Activated T-cell treated with anti-CD3 and anti-CD28 coated beads, Interleukin-2, amount 50 U/mL, for 72 hours (primary cell): ENCODE results near the gene CEP76. TPM values are rescaled to one million over a fixed set of nuclear protein-coding genes. Genes with fewer than 3 reads are reported as not detected.
A peak's percentile ranks its signal among the peaks of the same experiment; 100 is the strongest.
"Not testable (repeated sequence)": the region's sequence is repeated elsewhere in the genome, so short reads cannot be mapped to it uniquely, and the experiment has no call there.

Source experiments
- ATAC-seq, 2 donors: fragments of 150-1000 bp; cut with Tn5 transposase; replicated peaks in 1 of 2; 2 replicates each; pipeline ENCODE4 v1.10.0; 2021; ENCODE audit warnings: moderate library complexity in 2 of 2, mild to moderate bottlenecking in 1 of 2
- DNase-seq, 2 donors: peaks; one replicate each; pipeline ENCODE4 v3.0.0; 2021 to 2022; ENCODE audit warnings: mixed read lengths in 1 of 2
- H3K27ac Mint-ChIP-seq: one replicate; pipeline ENCODE4 v1.8.0; 2022; ENCODE audit warnings: mild to moderate bottlenecking, moderate library complexity, mixed read lengths
- H3K27me3 Mint-ChIP-seq: one replicate; pipeline ENCODE4 v1.8.0; 2022; ENCODE audit warnings: low read depth, mixed read lengths
- H3K36me3 Mint-ChIP-seq, 2 donors: one replicate each; pipeline ENCODE4 v1.8.0; 2022; ENCODE audit warnings: mixed read lengths in 2 of 2, mild to moderate bottlenecking in 1 of 2; ENCODE audit not compliant: insufficient read depth in 2 of 2
- H3K4me1 Mint-ChIP-seq: one replicate; pipeline ENCODE4 v1.8.0; 2022; ENCODE audit warnings: low read depth, mixed read lengths
- H3K4me3 Mint-ChIP-seq, 2 donors: one replicate each; pipeline ENCODE4 v1.8.0; 2022; ENCODE audit warnings: mild to moderate bottlenecking in 2 of 2, mixed read lengths in 2 of 2, moderate library complexity in 2 of 2
- H3K9me3 Mint-ChIP-seq, 2 donors: one replicate each; pipeline ENCODE4 v1.8.0; 2022; ENCODE audit warnings: mixed read lengths in 2 of 2
- total RNA-seq, 2 donors: library from RNA; stranded (reverse); gene quantifications; one replicate each; pipeline ENCODE4 v1.2.3, GENCODE V29; 2022

CEP76 gene
- total RNA-seq, 2 donors from 2014 or later: 15.5 to 16.0 TPM

DNA sequence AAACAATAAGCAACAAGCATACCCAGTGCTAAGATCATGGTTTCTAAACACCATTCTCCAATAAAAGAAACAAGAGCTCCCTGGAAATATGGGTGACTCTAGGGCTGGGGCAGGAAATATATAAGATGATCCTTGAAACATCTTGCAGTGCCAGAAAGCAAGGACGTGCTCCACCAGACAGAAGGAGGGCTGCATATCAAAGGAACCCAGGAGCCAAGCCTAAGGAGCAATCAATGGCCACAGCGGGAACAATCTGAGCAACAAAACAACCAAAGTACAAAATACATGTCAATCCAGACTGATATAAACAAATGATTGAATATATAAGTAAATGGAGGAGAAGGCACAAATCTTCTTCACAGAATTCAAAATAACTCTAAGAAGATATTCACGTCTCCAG lies 54.8 kb downstream of the CEP76 start:
- H3K4me1 Mint-ChIP-seq: peaks cover 7% of the 10 kb centered on the region
- DNase-seq: no peak
- no peaks in the 10 kb centered on the region for H3K36me3 Mint-ChIP-seq
- H3K9me3 Mint-ChIP-seq: no peaks in the 10 kb centered on the region
- peaks cover 15% of the 10 kb centered on the region for H3K27me3 Mint-ChIP-seq
- no peak overlapping the region for H3K4me3 Mint-ChIP-seq
- no peak overlapping the region for H3K27ac Mint-ChIP-seq
- no peak for ATAC-seq

DNA sequence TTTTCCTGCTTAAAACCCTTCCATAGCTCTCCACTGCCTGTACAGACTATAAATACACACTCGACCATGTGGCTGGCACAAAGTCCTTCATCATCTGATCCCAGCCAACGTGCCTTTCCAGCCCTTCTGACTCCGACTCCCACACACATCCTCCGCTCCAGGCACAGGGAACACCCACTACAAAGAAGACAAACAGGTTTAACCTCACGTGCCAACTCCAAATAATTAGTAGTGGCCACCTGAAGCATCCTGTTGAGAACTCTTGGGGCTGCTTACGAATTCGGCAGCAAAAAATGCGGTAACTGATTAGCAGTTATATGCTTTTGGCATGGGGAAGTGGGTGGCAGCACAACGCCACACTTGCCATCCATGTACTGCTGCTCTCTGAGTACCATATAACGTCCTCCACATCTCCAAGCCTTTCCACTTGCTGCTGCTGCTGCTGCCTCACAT lies 56.7 kb downstream of the CEP76 start:
- Mint-ChIP-seq H3K36me3 (no peaks in the 10 kb centered on the region), H3K4me3 (no peak overlapping the region), H3K9me3 (no peaks in the 10 kb centered on the region), H3K27me3 (peaks cover 15% of the 10 kb centered on the region), H3K27ac (no peak overlapping the region), H3K4me1 (no peaks in the 10 kb centered on the region)
- no peak for ATAC-seq
- no peak for DNase-seq

DNA sequence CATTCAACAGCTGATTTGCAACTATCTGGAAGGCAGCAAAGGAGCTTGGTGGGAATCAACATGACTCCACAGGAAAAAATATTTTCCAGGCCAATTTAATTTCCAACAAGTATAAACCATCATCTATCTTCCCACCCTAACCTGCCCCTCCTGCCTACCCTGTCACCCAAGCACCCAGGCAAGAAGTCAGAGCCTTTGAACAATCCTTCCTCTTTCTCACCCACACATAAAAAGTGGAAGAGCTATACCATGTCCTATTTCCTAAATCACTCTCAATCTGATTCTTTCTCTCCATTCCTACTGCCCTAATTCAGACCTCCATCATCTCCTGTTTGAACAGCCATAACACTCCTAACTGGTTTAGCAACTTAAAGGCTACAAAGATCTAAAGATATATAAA lies 57.3 kb downstream of the CEP76 start:
- H3K9me3 Mint-ChIP-seq: no peaks in the 10 kb centered on the region
- H3K36me3 Mint-ChIP-seq: no peaks in the 10 kb centered on the region
- H3K4me1 Mint-ChIP-seq: no peaks in the 10 kb centered on the region
- ATAC-seq (no peak), DNase-seq (no peak)
- peaks cover 20% of the 10 kb centered on the region for H3K27me3 Mint-ChIP-seq
- no peak overlapping the region for H3K27ac Mint-ChIP-seq
- H3K4me3 Mint-ChIP-seq: no peak overlapping the region

DNA sequence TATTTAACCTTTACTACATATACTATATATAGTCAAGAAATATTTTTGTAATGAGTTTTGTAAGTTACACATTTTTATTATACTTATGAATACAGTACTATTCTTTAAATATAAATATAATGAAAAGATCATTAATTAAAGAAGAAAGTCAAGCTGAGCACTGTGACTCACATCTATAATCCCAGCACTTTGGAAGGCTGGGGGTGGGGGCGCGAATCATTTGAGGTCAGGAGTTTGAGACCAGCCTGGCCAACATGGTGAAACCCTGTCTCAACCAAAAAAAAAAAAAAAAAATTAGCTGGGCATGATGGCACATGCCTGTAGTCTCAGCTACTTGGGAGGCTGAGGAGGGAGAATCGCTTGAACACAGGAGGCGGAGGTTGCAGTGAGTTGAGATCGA lies 58.8 kb downstream of the CEP76 start:
- not testable (repeated sequence) for DNase-seq, H3K27ac Mint-ChIP-seq, ATAC-seq, H3K9me3 Mint-ChIP-seq, H3K4me3 Mint-ChIP-seq, H3K36me3 Mint-ChIP-seq, H3K4me1 Mint-ChIP-seq
- H3K27me3 Mint-ChIP-seq: peaks cover 20% of the 10 kb centered on the region

DNA sequence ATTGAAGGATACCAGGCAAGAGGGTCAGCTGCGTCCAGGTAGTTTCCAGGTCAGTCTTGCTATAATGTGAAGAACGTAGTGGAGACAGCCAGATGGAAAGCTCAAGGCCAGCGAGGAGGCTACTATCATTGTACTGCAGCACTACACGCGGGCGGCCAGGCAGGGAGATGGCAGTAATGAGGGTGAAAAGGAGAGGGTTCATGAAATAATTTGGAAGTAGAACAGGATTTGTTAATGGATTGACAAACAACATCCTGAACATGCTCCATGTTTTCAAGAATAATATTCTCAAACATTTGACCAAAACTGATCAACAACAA lies 61.7 kb downstream of the CEP76 start:
- H3K4me1 Mint-ChIP-seq: no peaks in the 10 kb centered on the region
- no peak overlapping the region for H3K4me3 Mint-ChIP-seq
- peaks cover 19% of the 10 kb centered on the region for H3K27me3 Mint-ChIP-seq
- ATAC-seq (no peak), DNase-seq (no peak)
- no peaks in the 10 kb centered on the region for H3K9me3 Mint-ChIP-seq
- H3K27ac Mint-ChIP-seq: no peak overlapping the region
- H3K36me3 Mint-ChIP-seq: no peaks in the 10 kb centered on the region

DNA sequence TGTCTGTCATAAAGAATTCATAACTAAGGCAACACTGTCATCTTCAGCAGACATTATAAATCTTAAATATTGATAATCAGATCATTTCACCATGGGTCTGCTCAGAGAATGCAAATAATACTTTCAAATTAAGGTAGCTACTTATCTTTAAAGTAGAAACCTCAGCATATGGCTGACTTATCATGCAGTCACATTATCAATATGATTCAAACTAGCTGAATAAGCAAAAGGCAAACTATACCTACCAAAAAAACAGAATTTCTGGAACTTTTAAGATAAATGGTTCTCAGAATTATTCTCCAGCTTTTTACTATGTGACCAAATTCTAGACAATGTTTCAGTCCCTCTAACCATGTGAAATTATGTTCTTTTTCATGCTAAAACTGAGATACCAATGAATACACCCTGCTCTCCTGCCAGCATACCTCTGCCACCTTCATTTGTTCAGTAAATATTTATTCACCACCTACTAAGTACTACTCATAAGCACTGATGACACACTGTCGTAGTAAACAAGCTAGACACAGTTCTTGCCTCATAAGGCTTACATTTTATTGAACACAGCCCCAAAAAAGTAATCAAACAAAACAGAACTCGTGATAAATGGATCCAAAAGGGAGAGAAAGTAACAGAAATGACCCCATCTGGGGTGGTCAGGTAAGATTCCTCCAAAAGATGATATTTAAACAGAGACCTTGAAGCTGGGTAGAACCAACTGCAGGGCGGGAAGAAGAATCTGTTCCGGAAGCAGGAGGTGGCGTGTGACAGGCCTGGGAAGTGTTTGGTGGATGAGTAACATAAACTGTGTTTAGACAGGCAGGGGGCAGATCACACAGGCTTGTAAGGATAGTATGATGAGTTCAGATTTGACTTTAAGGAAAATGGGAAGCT lies 62.3 kb downstream of the CEP76 start:
- H3K4me3 Mint-ChIP-seq: no peak overlapping the region
- H3K36me3 Mint-ChIP-seq: no peaks in the 10 kb centered on the region
- no peaks in the 10 kb centered on the region for H3K9me3 Mint-ChIP-seq
- no peak overlapping the region for H3K27ac Mint-ChIP-seq
- DNase-seq (no peak), ATAC-seq (peak; percentile 46 to 67)
- H3K4me1 Mint-ChIP-seq: no peaks in the 10 kb centered on the region
- H3K27me3 Mint-ChIP-seq: peaks cover 13% of the 10 kb centered on the region

DNA sequence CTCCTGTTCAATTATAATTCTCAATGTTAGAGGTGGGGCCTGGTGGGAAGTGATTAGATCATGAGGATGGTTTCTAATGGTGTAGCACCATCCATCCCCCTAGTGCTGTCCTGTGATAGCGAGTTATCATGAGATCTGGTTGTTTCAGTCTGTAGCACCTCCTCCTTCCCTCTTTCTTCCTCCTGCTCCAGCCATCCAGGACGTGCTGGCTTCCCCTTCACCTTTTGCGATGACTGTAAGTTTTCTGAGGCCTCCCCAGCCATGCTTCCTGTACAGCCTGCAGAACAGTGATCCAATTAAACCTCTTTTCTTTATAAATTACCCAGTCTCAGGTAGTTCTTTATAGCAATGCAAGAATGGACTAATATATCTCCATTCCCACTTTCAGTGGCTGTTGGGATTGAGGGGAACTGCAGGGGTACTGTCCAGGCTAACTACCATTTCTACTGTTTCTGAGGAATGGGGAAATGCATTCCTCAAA lies 63.8 kb downstream of the CEP76 start:
- no peaks in the 10 kb centered on the region for H3K9me3 Mint-ChIP-seq
- no peak overlapping the region for H3K27ac Mint-ChIP-seq
- no peaks in the 10 kb centered on the region for H3K4me1 Mint-ChIP-seq
- no peak overlapping the region for H3K4me3 Mint-ChIP-seq
- no peak for ATAC-seq
- H3K27me3 Mint-ChIP-seq: peaks cover 6% of the 10 kb centered on the region
- DNase-seq: no peak
- no peaks in the 10 kb centered on the region for H3K36me3 Mint-ChIP-seq

DNA sequence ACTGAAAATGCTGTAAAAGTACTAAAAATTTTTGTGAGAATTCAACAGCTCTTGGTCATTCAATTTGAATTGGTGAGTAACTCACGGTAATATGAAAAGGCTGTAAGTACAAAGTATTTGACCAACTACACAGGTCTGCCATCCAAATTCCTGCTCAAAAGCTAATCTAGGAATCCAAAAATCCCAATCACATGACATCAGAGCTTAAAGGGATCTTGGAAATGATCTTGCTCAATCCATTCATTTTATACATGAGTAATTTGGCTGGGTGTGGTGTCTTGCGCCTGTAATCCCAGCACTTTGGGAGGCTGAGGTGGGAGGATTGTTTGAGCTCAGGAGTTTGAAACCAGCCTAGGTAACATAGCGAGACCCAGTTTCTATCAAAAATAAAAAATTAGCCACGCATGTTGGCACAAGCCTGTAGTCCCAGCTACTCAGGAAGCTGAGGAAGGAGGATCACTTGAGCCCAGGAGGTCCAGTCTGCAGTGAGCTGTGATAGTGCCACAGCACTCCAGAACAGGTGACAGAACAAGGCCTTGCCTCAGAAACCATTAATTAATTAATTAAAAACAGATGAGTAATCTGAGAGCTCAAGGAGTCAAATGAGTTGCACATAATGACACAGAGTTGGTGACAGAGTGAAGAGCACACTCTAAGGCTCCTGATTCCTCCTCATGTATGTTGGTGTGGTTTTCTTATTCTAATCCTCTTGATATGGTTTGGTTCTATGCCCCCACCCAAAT lies 64.5 kb downstream of the CEP76 start:
- Mint-ChIP-seq H3K27me3 (peaks cover 6% of the 10 kb centered on the region), H3K27ac (no peak overlapping the region), H3K36me3 (no peaks in the 10 kb centered on the region), H3K4me1 (no peaks in the 10 kb centered on the region), H3K9me3 (no peaks in the 10 kb centered on the region), H3K4me3 (no peak overlapping the region)
- DNase-seq (no peak), ATAC-seq (no peak)

DNA sequence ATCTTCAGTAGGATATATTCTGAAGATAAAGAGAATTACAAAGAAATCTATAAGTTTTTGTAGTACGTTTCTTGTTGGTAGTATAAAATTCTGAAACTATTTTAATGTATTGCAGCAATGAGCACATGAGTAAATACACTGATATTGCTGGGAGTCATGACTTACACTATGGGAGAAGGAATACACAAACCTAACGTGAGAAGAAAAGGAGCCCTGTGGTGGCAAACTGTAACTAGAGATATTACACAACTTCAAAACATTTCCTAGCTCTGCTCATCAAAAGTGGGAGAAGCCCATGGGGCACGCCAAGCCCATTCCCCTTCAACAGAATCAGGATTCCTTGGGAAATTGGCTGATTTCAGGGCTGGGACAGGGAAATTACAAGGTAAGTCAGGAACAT lies 65.1 kb downstream of the CEP76 start:
- no peaks in the 10 kb centered on the region for H3K4me1 Mint-ChIP-seq
- peaks cover 6% of the 10 kb centered on the region for H3K27me3 Mint-ChIP-seq
- H3K4me3 Mint-ChIP-seq: no peak overlapping the region
- peak overlapping the region; percentile 54 for H3K27ac Mint-ChIP-seq
- H3K36me3 Mint-ChIP-seq: no peaks in the 10 kb centered on the region
- no peaks in the 10 kb centered on the region for H3K9me3 Mint-ChIP-seq
- DNase-seq: no peak
- no peak for ATAC-seq

DNA sequence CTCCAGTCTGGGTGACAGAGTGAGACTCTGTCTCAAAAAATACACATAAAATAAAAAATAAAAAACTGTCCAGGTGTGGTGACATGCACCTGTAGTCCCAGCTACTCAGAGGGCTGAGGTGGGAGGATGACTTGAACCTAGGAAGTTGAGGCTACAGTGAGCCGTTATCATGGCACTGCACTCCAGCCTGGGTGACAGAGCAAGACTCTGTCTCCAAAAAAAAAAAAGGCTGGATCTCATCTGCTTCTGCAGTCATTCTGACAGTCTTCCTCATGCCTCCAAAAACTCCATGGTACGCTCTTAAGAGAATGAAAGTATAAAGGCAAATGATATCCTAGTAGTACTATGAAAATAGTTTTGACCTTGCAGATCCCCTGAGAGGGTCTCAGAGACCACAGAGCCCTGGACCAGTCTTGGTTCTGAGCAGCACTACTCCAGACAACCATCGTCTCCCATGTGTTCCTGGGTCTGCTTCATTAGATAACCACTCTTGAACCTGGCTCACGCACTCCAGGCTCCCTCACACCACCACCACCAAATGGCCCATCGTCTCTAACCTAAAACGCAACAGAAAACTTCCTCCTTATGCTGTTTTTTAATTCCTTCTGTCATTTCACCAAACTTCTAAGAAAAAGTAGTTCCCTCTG lies 70.6 kb downstream of the CEP76 start:
- H3K9me3 Mint-ChIP-seq: peaks cover 0 to 4% of the 10 kb centered on the region in 2 donors
- H3K27ac Mint-ChIP-seq: no peak overlapping the region
- H3K27me3 Mint-ChIP-seq: no peaks in the 10 kb centered on the region
- H3K4me1 Mint-ChIP-seq: peaks cover 6% of the 10 kb centered on the region
- H3K36me3 Mint-ChIP-seq: peaks cover 3 to 4% of the 10 kb centered on the region in 2 donors
- no peak overlapping the region for H3K4me3 Mint-ChIP-seq
- ATAC-seq: no peak
- DNase-seq: no peak

DNA sequence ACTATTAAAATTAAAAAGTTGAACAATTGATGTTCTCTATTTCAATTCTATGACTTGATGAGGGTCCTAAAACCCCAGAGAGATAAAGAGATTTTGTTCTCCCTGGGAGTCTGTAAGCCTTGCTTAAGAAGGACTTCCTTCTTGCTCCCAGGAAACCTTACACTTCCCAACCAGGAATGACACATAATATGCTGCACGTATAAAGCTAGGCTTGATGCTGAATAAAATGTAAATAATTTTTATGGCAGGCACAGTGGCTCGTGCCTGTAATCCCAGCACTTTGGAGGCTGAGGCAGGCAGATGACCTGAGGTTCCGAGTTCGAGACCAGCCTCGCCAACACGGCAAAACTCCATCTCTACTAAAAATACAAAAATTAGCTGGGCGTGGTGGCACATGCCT lies 72.4 kb downstream of the CEP76 start:
- no peak for DNase-seq
- H3K9me3 Mint-ChIP-seq: peaks cover 0 to 4% of the 10 kb centered on the region in 2 donors
- H3K27ac Mint-ChIP-seq: no peak overlapping the region
- H3K27me3 Mint-ChIP-seq: no peaks in the 10 kb centered on the region
- ATAC-seq: no peak
- H3K4me3 Mint-ChIP-seq: no peak overlapping the region
- H3K36me3 Mint-ChIP-seq: peaks cover 3 to 4% of the 10 kb centered on the region in 2 donors
- peaks cover 6% of the 10 kb centered on the region for H3K4me1 Mint-ChIP-seq

DNA sequence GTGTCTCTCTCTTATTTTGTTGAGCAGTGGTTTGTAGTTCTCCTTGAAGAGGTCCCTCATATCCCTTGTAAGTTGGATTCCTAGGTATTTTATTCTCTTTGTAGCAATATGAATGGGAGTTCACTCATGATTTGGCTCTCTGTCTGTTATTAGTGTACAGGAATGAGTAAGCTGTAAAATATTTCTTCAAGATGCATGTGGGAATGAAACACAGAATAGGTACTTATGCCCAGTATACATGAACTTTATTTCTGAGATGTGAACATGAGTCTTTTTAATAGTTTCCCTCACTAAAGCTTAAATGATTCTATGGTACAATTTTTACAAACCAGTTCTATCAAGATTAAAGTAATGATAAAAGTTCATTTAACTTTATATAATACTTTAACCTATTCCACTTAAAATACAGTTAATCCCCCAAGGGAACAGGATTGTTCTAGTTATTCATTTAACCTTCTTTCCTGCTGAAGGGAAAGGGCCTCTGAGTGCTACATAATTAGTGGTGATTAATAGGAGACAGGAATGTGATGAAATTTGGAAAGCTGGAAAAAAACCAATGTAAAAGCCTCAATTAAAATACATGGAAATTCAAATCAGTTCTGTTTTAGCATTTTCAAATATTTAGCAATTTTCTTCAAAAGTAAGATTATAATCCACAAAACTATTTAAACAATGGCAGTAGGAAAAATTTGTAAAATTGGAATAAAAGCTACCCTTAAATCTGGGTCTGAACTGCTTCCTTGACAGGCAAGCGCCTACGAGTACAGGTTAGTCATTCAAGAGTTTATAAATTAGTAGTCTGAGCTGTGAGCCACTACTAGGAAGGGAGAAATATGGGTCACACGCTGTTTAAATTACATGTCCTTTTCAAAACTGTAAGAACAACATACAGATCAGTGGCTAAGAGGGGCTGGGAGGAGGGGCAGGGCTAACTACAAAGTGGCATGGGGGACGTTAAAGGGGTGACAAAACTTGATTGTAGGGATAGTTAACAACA lies 73.5 kb downstream of the CEP76 start:
- Mint-ChIP-seq H3K27ac (no peak overlapping the region), H3K4me3 (no peak overlapping the region), H3K36me3 (peaks cover 3 to 4% of the 10 kb centered on the region in 2 donors), H3K9me3 (peaks cover 0 to 4% of the 10 kb centered on the region in 2 donors), H3K27me3 (no peaks in the 10 kb centered on the region), H3K4me1 (peaks cover 6% of the 10 kb centered on the region)
- ATAC-seq: peak; percentile 65 to 79
- no peak for DNase-seq
